HG03439 (cell line): ENCODE results near the gene ABCB1.
"Not testable (repeated sequence)": the region's sequence is repeated elsewhere in the genome, so short reads cannot be mapped to it uniquely, and the experiment has no call there.

ENCODE experiments used
- ATAC-seq: cut with Tn5 transposase; IDR thresholded peaks from one replicate; pipeline ENCODE4 v1.9.1; 2021; ENCODE audit warnings: mild to moderate bottlenecking, moderate library complexity; ENCODE audit not compliant: unreplicated experiment

The ABCB1 gene

DNA sequence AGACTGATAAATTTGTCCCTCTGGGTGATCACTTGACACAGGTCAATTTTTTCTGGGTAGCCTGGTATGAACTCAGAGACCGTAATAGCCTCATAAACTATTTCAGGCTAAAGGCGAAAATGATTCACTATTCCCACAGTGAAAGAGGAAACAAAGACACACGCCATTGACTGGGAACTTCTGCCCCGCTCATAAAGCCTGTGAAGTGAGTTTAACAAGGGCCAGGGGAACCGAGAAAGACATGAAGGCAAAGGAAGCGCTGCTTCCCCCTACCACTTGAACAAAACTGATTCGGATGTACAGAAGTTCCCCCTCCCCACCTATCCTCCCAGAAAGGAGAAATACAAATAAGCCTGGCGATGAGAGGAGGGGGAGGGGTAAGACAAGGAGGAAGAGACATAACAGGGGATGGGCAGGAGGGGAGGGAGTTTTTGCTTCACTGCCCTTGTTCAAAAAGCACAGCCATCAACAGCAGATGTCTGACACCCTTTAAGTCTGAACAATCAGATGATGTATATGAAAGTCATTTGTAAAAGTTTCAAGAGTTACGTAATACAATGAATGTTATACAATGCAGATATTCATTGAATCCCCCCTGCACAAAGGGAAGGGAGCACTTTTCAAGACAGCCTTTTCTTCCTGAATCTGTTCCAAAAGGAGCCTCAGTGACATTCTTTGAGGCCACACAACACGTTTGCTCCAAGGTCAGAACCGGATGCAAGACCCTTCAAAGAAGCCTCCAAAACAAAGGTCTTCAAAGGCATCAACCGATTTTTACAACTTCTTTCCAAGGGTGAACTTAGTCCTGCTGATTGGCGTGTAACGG lies 125.9 kb downstream of the ABCB1 start:
- peak; percentile 72 for ATAC-seq

DNA sequence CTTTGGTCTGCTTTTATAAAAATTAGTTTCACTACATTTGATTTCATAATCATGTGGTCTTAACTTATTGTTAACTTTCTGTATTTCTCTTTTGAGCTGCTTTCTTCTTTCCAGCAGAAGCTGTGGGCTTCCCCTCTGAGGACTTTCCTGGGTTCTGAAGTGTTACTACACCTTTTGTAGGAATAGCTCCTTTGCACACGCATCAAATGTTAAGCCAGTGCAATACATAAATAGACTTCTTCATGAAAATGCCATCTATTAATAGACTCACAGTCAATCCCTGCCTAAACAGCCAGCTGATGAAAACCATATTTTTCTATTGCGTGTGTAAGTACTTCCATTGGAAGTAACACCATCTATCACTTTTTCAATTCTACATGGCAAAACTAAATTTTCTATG lies 126.7 kb downstream of the ABCB1 start:
- peak; percentile 5 for ATAC-seq

DNA sequence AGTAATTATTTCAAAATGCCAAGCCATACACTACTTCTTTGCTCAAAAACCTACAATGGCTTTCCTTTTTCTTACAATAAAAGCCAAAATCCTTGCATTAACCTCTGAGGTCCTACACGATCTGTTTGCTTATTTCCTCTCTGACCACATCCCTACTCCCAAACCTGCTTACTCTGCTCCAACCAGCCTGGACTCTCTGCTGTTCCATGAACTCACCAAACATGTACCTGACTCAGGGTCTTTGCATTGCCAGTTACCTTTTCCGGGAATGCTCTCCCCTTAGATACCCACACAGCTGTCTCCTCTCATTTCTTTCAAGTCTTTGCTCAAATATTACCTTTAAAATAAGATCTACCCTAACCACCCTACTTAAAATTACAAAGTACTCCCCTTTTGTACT lies 127.5 kb downstream of the ABCB1 start:
- ATAC-seq, result no peak

DNA sequence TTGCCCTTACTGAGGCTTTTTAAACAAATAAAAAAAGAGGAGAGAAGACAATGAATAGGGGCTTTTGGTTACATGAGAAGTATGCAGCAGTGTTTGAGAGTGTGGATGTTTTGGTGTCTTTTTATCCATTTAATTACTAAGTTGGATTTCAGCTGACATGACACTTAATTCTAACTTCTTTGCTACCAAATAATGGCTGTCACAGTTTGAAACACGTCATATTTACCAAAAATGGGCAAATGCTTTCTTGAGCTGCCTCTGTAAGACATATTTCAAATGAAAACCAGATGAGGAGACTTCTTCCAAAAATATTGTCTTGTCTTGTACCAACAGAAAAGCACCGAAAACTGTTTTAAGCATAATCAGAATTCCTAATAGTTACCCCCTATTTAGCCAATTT lies 129.2 kb downstream of the ABCB1 start:
- ATAC-seq, result no peak

DNA sequence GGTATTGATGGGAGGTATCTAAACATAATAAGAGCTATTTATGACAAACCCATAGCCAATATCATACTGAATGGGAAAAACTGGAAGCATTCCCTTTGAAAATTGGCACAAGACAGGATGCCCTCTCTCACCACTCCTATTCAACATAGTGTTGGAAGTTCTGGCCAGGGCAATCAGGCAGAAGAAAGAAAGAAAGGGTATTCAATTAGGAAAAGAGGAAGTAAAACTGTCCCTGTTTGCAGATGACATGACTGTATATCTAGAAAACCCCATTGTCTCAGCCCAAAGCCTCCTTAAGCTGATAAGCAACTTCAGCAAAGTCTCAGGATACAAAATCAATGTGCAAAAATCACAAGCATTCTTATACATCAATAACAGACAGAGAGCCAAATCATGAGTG lies 131.5 kb downstream of the ABCB1 start:
- ATAC-seq, result not testable (repeated sequence)

DNA sequence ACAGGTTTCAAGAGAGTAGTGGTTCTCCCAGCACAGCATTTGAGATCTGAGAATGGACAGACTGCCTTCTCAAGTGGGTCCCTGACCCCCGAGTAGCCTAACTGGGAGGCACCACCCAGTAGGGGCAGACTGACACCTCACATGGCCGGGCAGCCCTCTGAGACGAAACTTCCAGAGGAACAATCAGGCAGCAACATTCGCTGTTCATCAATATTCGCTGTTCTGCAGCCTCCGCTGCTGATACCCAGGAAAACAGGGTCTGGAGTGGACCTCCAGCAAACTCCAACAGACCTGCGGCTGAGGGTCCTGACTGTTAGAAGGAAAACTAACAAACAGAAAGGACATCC lies 135.2 kb downstream of the ABCB1 start:
- not testable (repeated sequence) for ATAC-seq

DNA sequence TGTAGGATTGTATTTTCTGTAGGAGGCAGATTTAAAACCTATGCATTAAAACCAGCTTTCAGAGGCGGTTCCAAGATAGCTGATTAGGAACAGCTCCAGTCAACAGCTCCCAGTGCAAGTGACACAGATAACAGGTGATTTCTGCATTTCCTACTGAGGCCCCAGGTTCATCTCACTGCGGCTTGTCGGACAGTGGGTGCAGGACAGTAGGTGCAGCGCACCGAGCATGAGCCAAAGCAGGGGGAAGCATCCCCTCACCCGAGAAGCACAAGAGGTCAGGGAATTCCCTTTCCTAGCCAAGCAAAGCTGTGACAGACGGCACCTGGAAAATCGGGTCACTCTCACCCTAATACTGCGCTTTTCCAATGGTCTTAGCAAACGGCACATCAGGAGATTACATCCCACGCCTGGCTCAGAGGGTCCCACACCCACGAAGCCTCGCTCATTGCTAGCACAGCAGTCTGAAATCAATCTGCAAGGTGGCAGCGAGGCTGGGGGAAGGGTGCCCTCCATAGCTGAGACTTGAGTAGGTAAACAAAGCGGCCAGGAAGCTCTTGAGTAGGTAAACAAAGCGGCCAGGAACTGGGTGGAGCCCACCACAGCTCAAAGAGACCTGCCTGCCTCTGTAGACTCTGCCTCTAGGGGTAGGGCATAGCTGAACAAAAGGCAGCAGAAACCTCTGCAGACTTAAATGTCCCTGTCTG lies 135.7 kb downstream of the ABCB1 start:
- ATAC-seq, result not testable (repeated sequence)

DNA sequence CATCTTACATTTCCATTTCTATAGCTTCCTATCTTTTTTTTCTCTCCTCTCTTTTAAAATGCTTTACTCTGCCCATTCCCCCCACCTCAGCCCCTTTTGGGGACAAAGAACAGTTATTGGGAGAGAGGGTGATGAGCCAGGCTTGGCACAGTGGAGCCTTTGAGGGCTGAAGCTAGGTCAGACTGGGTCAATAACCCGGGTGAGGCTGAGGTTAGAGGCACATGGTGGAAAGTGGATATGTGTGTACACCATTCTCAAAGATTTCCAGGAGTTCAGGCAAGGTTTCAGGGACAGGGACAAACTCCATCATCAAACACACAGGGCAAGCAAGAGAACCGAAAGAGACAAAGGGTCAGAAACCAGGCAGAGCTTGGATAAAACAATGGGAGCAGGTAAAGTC lies 136.7 kb downstream of the ABCB1 start:
- ATAC-seq, result no peak

DNA sequence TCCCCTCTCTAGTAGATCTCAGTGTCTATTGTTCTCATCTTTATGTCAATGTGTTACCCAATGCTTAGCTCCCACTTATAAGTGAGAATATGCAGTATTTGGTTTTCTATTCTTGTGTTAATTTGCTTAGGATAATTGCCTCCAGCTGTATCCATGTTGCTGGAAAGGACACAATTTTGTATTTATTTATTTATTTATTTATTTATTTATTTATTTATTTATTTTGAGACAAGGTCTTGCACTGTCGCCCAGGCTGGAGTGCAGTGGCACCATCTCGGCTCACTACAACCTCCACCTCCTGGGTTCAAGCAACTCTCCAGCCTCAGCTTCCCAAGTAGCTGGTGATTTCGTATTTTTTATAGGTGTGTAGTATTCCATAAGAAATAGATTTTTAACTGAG lies 140.2 kb downstream of the ABCB1 start:
- ATAC-seq, result not testable (repeated sequence)

DNA sequence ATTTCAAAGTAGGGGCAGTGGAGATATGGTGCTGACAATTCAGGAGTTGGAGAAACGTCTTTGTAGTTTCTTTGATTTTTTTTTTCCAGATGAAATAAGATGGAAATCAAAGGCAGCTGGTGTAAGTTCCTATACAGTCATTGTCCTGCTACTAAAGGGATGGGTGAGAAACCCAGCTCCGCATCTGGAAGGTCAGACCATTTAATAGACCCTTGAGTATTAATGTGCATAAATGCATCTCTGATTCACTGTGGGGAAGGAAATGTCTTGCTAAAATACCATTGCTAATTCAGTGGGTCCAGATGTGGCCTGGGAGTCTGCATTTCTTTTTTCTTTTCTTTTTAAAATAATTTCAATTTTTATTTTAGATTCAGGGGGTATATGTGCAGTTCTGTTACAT lies 140.7 kb downstream of the ABCB1 start:
- ATAC-seq, result no peak

DNA sequence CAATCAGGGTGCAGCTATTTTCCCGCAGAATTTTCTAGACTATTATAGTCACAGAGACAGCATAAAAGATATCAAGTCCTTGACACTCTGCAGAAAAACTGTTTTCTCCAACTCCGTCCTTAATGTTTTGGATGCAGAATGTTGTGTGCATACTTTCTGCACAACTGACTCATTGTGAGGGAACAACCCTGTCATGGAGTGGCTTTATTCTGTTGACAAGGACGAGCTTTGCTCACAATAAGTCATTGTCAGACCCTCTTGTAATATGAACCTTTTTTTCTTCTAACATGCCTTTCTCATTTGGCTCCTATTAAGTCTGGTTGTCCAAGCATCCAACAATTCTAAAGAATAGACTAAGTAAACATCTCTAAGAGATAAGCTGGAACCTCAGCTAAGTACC lies 142.5 kb downstream of the ABCB1 start:
- ATAC-seq, result no peak

DNA sequence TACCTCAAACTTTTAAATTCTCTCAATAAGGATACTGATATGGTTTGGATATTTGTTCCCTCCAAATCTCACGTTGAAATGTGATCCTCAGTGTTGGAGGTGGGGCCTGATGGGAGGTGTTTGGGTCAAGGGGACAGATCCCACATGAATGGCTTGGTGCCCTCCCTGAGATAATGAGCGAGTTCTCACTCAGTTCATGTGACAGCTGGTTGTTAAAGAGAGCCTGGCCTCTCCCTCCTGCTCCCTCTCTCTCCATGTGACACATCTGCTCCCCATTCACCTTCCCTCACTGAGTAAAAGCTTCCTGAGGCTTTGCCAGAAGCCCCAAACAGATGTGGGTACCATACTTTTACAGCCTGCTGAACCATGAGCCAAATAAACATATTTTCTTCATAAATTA lies 144.4 kb downstream of the ABCB1 start:
- ATAC-seq, result no peak
